GM18505 (cell line): ENCODE results near the gene MRPL12.
A peak's percentile ranks its signal among the peaks of the same experiment; 100 is the strongest.

Experiments used
- ATAC-seq: cut with Tn5 transposase; IDR thresholded peaks from one replicate; pipeline ENCODE4 v1.9.1; 2021; ENCODE audit not compliant: unreplicated experiment
- POLR2A ChIP-seq: IDR thresholded peaks from 4 replicates; pipeline ENCODE4 v1.6.1; 2011; ENCODE audit warnings: borderline replicate concordance; ENCODE audit not compliant: insufficient read depth, insufficient read length; ENCODE audit errors: extremely low read depth

MRPL12 gene

DNA sequence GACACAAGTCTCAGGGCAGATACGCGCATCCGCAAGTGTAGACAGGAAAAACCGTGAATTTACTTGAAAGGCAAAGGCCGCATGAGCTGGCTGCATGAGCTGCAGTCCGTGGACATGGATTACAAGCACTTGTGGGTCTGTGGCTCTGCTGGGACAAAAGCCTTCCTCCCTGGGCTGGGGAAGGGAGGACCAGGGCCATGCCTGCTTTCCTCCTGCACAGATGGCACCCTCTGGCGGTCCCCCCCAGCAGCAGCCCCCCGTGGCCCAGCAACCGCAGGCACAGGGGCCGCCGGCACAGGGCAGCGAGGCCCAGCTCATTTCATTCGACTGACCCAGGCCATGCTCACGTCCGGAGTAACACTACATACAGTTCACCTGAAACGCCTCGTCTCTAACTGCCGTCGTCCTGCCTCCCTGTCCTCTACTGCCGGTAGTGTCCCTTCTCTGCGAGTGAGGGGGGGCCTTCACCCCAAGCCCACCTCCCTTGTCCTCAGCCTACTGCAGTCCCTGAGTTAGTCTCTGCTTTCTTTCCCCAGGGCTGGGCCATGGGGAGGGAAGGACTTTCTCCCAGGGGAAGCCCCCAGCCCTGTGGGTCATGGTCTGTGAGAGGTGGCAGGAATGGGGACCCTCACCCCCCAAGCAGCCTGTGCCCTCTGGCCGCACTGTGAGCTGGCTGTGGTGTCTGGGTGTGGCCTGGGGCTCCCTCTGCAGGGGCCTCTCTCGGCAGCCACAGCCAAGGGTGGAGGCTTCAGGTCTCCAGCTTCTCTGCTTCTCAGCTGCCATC is 1.7 kb upstream of the MRPL12 start:
- TF ChIP-seq POLR2A: no peak
- no peak for ATAC-seq

DNA sequence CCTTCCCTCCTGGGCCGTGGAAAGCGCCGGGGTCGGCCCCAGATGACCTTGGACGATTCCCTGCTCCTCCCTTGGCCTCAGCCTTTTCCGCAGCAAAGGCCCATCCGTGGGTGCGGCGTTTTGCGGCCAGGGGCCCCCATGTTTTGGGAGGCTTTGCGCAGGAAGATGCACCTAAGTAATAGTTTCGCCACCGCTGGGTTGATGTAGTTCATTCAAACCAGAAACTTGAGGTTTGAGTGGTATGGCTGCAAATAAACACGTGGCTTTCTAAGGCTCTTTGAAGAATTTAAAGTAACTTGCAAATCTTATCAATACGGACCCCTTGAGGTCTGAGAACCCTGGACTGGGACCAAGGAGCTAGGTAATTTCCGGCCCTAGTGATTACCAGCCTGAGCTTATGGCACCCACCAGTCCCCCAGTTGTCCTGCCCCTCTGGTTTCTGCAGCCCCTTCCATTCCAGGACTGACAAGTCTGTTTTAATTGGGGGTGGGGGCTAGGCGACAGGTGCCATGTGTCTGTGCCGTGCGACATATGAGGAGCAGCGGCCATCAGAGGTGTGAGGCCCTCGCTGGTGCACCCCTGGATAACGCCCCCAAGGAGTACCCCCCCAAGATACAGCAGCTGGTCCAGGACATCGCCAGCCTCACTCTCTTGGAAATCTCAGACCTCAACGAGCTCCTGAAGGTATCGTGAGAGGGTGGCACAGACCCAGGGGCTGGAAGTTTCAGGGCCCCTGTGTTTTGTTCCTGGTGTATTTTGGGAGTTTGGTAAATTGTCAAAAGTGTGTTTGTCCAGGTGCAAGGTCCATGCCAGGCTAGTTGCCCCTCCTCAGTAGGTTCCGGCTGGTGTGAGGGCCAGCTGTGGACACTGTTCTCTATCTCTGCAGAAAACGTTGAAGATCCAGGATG is 834 bp downstream of the MRPL12 start:
- TF ChIP-seq POLR2A: no peak
- no peak for ATAC-seq

DNA sequence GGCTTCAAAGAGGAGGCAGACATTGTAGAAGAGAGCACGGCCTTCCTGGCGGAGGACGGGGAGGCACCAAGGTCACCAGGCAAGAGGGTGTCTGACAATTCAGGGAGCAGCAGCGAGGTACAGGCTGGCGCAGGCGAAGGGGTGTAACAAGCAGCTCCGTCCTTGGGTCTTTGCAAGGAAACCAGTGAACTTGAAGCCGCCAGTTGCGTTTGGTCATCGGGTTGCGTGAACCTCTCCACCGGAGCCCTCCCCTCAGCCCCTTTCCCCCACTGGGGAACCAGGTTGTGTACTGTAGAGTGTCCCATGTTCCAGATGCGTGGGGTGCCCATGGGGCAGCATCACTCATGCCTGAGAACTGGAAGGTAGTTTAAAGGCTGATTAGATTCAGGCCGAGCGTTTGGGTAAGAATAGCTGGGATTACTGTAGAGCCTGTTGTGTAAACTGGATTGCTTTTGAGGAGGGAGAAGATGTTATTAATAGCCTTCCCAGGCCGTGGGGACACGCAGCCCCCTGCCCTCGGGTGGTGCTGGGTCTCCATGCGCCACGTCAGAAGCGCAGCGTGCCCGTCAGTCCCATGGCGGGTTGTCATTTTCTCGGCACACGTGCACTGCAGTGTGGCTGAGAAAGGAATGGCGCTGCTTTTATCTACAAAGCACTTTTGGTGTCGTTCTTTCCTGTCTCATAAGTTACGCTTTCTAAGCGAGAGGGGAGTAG is 2.5 kb downstream of the MRPL12 start:
- no peak for ATAC-seq
- TF ChIP-seq POLR2A: no peak

DNA sequence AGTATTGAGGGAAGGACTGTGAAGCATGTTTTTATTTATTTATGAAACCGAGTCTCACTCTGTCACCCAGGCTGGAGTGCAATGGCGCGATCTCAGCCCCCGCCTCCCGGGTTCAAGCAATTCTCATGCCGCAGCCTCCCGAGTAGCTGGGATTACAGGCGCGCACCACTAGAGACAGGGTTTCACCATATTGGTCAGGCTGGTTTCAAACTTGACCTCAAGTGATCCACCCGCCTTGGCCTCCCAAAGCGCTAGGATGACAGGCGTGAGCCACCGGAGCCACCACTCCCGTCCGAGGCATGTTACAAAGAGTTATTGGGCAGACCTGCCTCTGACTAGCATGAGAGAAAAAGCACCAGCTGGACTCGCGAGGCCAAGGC is 3.1 kb downstream of the MRPL12 start:
- TF ChIP-seq POLR2A: no peak

DNA sequence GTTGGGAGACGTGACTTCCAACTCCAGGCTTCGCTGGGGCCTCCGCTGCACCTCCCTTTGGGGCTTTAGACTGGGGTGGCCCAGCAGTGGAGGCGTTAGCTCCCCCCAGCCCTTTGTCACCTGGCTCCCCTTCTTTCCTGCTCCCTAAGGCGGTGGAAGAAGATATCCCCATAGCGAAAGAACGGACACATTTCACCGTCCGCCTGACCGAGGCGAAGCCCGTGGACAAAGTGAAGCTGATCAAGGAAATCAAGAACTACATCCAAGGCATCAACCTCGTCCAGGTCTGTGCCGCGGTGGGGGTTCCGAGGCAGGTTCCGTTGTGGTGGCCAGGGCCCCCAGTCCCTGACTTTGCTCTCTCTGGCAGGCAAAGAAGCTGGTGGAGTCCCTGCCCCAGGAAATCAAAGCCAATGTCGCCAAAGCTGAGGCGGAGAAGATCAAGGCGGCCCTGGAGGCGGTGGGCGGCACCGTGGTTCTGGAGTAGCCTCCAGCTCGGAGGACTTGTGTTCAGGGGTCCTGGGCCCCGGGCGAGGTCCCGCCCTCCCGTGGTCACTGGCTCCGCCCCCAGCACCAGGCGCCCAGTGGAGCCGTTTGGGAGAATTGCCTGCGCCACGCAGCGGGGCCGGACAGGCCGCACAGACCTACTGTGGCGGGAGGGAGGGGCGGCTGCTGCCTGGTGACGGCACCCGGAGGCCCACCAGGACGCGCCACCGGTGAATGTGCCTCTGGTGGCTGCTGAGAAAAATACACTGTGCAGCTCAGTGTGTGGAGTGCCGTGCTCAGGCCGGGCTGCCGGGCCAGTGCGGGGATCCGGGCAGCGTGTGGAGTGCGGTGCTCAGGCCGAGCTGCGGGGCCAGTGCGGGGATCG is 3.8 kb downstream of the MRPL12 start:
- no peak for ATAC-seq
- TF ChIP-seq POLR2A: no peak

More for the DNA sequence above, 3.1 kb downstream of the MRPL12 start:
- no peak for ATAC-seq

DNA sequence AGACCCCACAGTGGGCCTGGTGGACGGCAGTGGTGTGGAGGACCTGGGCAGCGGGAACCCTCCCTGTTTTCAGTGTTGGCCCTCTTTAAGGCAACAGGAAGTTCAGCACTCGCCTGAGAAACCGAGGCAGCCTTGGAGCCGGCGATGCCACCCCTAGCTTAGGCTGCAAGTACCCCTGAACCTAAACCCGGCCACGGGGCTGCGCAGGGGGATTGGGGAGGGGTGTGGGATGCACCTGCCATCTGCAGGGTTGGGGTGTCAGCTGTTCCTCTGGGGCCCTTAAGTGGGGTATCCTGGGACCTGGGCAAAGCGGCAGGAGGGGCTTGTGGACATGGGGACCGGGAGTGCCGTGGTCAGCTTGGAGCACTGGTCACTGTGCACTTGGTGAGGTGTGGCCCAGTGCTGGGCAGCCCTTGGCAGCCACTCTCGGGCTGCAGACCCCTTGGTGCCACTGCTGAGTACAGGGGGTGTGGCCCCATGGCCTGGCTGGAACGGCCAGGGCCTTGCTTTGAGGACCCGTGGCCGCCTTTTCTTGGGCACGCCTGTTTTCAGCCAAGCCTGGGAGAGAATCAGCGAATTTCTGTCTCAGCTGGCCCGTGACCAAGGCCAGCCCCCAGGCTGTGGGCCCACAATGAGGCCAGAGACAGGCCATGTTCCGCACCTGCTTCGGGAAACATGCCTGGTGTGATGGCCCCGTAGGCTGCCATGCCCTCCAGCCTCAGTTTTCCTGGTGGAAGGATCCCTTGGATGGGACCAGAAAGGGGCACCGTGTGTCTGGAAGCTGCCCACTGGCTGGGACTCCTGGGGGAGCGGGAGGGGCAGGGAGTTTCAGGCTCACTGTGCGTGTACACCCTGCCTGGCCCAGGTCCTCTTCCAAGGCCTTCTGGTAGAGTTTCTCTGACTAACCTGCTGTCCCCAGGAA is 4.8 kb downstream of the MRPL12 start:
- TF ChIP-seq POLR2A: no peak
- ATAC-seq: no peak

DNA sequence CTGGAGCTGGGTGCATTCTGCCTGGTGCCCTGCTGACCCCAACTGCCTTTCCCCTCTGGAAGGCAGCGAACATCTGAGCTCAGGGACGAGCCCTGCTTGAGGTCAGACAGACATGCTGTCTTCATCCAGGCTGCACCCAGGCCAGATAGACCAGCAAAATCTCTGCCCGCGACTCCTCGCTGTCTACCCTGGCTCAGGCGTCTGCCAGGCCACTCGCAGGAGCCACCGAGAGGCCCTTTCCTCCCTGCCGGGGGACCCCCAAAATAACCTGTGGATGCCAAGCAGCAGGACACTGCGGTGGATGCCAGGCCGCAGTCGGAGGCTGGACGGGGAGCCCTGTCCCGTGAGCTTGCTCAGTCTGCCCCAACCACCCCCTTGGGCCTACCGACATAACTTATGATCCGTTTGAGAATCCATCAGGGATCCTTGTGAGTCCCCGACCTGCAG is 5.6 kb downstream of the MRPL12 start:
- no peak for TF ChIP-seq POLR2A

DNA sequence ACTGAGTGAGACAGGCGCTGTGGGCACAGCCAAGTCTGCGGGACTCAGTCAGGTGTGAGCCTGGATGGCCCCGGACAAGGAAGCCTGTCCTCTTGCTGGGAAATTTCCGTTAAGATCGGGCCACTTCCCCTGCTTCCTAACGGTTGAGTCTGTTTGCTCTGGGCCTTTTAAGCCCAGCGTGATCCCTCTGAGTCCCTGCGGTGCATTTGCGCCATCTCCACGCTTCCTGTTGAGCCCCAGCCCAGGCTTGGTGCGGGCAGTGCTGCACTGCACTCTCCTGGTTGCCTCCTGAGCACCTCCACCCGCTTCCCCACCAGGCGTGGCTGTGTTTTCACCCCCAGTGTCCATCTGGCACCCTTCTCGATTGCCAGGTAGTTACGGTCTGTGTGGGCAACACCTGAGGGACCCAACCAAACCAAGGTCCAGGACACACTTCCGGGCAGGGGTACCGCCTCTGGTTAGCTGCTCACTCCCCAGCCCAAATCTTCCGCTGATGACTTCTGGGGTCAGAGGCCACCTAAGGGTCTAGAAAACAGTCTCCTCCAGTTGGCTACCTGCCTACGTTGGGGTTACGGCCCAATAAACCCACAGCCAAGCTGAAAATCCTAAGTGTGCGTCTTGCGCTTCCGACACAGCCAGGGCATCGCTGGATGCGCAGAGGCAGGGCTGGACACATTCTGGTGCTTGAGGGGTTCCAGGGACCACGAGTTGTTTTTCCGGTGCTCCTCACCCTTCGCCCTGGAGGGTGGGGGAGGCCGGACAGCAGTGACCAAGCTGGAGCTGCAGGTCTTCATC is 7.5 kb downstream of the MRPL12 start:
- ATAC-seq: no peak

More for the DNA sequence above, 5.6 kb downstream of the MRPL12 start:
- ATAC-seq: no peak

DNA sequence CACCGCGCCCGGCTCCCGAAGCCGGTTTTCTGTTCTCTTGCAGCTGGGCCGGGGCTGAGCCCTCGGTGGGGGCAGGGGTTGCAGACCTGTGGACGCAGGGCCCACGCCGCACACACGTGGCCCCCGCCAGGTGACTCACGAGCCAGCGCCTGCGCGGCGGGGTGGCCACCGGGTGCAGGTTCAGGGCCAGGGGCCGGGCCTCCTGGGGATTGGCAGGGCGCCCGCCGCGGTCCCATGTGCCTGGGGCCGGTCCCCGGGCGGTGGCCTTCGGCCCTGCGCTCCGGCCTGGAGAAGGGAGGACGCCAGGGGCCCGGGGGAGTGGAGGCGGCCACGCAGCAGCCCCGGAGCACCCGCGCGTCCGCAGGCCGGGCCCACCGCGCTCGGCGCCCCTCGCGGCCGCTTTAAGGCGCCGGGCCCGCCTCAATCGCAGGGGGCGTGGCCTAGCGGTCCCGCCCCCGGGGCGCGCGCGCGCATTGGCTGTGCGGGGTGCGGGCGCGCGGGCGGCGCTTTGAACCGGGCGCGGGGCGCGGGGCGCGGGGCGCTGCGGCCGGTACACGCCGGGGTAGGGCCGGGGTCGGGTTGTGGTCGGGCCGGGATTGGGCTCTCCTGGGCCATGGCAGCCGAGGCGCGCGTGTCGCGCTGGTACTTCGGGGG is 8.8 kb downstream of the MRPL12 start, which contains the start of gene SLC25A10:
SLC25A10 (plus strand) TSS at position 471 of the 654 bp plus-strand sequence; CDS start at position 614, 143 bp downstream.
- TF ChIP-seq POLR2A: no peak
- ATAC-seq: peak; percentile 61

More for the DNA sequence above, 7.5 kb downstream of the MRPL12 start:
- TF ChIP-seq POLR2A: peak; percentile 45

DNA sequence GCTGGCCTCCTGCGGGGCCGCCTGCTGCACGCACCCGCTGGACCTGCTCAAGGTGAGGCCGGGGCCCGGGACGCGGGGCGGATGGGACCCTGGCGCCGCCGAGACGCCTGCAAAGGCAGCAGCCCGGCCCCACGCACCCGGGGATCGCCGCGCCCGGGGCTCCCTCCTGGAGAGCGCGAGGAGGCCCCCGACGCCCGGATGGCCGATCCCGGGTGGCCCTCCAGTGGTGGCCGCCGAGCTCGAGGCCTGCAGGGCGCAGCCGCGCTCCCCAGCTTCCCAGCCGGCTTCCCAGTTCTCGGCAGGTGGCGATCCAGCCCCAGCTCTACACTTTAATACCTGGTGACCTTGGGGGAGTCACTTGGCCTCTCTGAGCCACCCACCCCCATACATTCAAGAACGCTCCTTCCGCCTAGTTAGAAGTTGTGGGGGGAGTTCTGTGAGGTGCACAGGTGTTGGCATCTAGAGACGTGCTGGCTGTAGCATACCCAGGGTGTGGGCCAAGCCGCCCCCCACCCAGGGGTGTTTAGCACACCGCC is 9.4 kb downstream of the MRPL12 start:
- peak; percentile 11 for ATAC-seq
- no peak for TF ChIP-seq POLR2A
